ENCODE results near the gene RNF212.

- TF ChIP-seq POLR2AphosphoS5 (IDR thresholded peaks at IDR 0.05; ENCODE audit: low read depth, low read length) (no peak), POLR2A (IDR thresholded peaks at IDR 0.05; ENCODE audit: low read depth, low read length) (no peak), SPI1 (IDR thresholded peaks at IDR 0.05; ENCODE audit: low read depth, low read length) (no peak), TAF1 (IDR thresholded peaks at IDR 0.05; ENCODE audit: low read depth, low read length) (no peak), POU2F2 (IDR thresholded peaks at IDR 0.05; ENCODE audit: low read depth, low read length) (no peak), PAX5 (IDR thresholded peaks at IDR 0.05; ENCODE audit: insufficient read depth, low read length, severe bottlenecking) (no peak)
These were observed 73.6 kb downstream of the RNF212 start for GRCh38 chr4:1039493-1040343.

Data from GM12891 (cell line).